Panc1 (cell line): Measurements from ENCODE around the gene SLC16A12. TPM values are rescaled to one million over a fixed set of nuclear protein-coding genes. Genes with fewer than 3 reads are reported as not detected.
A peak's percentile ranks its signal among the peaks of the same experiment; 100 is the strongest.

Experiments
- ATAC-seq: fragments of 200-7000 bp; cut with Tn5 transposase; 2 replicates; pipeline ENCODE4 v1.9.1; 2020; ENCODE audit warnings: mild to moderate bottlenecking, moderate library complexity
- BruUV-seq: library from RNA; stranded (reverse); fragments of 400-500 nt; replicated peaks from 2 replicates; lab custom pipeline; 2021; lab: Mats Ljungman, UMichigan
- CTCF ChIA-PET: fragments of 300-600 bp; sonication (Branson Sonifier 250); formaldehyde crosslinking; loops from one replicate; lab custom pipeline; 2022; ENCODE audit warnings: antibody characterized with exemption; lab: Charles Lee
- POLR2A ChIA-PET: fragments of 300-600 bp; sonication (Branson Sonifier 250); formaldehyde crosslinking; loops from one replicate; lab custom pipeline; 2022; ENCODE audit warnings: antibody characterized with exemption; lab: Charles Lee
- DNase-seq: peaks from one replicate; pipeline ENCODE4 v3.0.0-alpha.2; 2010; ENCODE audit warnings: low read depth, low spot score
- H3K27ac ChIP-seq: 2 replicates; pipeline ENCODE4 v1.5.1; 2011; ENCODE audit warnings: mild to moderate bottlenecking, low read length, inconsistent platforms
- H3K27me3 ChIP-seq: fragments of 200-500 bp; sonication (Bioruptor generic); 2 replicates; pipeline ENCODE4 v1.6.0; 2014; ENCODE audit warnings: low read length, inconsistent platforms; ENCODE audit not compliant: control insufficient read depth, insufficient read depth
- H3K36me3 ChIP-seq: fragments of 200-500 bp; sonication (Bioruptor generic); 2 replicates; pipeline ENCODE4 v1.5.1; 2014; ENCODE audit warnings: inconsistent platforms, mild to moderate bottlenecking, low read length, moderate library complexity; ENCODE audit not compliant: control insufficient read depth, insufficient read depth
- H3K4me1 ChIP-seq: 2 replicates; pipeline ENCODE4 v1.5.1; 2011; ENCODE audit warnings: inconsistent platforms, mild to moderate bottlenecking, low read length, moderate library complexity; ENCODE audit not compliant: control insufficient read depth, insufficient read depth
- H3K4me3 ChIP-seq, 2 experiments: 2 replicates each; pipeline ENCODE4 v1.5.1; 2011 to 2012; ENCODE audit warnings: low read depth in 2 of 2, low read length in 2 of 2, mild to moderate bottlenecking in 2 of 2, inconsistent platforms in 1 of 2, moderate library complexity in 1 of 2
- H3K9me3 ChIP-seq: fragments of 200-500 bp; sonication (Bioruptor generic); 2 replicates; pipeline ENCODE4 v1.5.1; 2014; ENCODE audit warnings: low read depth, mild to moderate bottlenecking, inconsistent platforms, low read length, moderate library complexity; ENCODE audit not compliant: control insufficient read depth, insufficient read depth
- POLR2AphosphoS5 ChIP-seq: IDR thresholded peaks from 2 replicates; pipeline ENCODE4 v1.6.1; 2012; ENCODE audit warnings: mild to moderate bottlenecking, low read depth, low read length, moderate library complexity
- REST ChIP-seq, 2 experiments: IDR thresholded peaks; 2 replicates each; pipeline ENCODE4 v1.6.1; 2011 to 2012; ENCODE audit warnings: low read depth in 2 of 2, control low read depth in 1 of 2, low read length in 1 of 2, mild to moderate bottlenecking in 1 of 2, moderate library complexity in 1 of 2; ENCODE audit not compliant: insufficient read depth in 1 of 2
- SIN3A ChIP-seq: IDR thresholded peaks from 2 replicates; pipeline ENCODE4 v1.6.1; 2012; ENCODE audit warnings: low read depth, mild to moderate bottlenecking, low read length, moderate library complexity, borderline replicate concordance; ENCODE audit not compliant: insufficient read depth
- TCF7L2 ChIP-seq: IDR thresholded peaks from 2 replicates; pipeline ENCODE4 v1.6.1; 2011; ENCODE audit warnings: mild to moderate bottlenecking, low read depth, low read length, inconsistent platforms
- in situ Hi-C: cut with HindIII; loops from 2 replicates; pipeline ENCODE4 v1.10.0; 2016; ENCODE audit warnings: low sequenced_read_pairs, low pct_unique_long_range_greater_than_20kb
- intact Hi-C: fragments of 100-400 bp; cut with micrococcal nuclease; formaldehyde crosslinking; loops from one replicate; pipeline ENCODE4 v1.10.0; 2022; ENCODE audit not compliant: unreplicated experiment
- total RNA-seq: library from RNA; stranded (reverse); gene quantifications from one replicate; pipeline ENCODE4 v1.2.1, GENCODE V29; 2021; ENCODE audit not compliant: unreplicated experiment
- TF ChIP-seq, protein P1 (sequence below): fragments of 450-650 bp; IDR thresholded peaks from 2 replicates; pipeline ENCODE4 v1.5.1; 2017; ENCODE audit warnings: mild to moderate bottlenecking

The SLC16A12 gene
- total RNA-seq, 1 experiment from 2014 or later = not detected

DNA sequence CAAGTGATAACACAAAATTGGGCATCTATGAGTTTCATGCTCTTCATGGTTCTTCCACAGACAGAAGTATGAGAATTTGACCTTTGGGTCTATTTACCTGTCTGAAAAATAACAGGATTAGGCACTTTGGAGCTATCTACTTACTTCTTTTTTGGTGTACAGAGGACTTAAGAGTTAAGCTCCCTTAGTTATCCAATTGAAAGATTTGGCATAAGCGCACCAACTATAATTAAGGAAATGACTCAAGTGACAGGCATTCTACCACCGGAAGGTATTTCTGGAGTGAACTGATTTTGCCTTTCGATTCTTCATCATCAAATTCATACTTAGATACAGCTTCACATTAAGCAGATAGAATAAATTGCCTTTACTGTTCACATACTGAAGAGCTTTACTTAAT lies 77.1 kb downstream of the SLC16A12 start:
- DNase-seq = no peak
- Histone ChIP-seq H3K36me3 (no peaks in the 10 kb centered on the region), H3K9me3 (no peaks in the 10 kb centered on the region), H3K27ac (no peak overlapping the region), H3K27me3 (no peaks in the 10 kb centered on the region), H3K4me3 (no peak overlapping the region), H3K4me1 (peaks cover 3% of the 10 kb centered on the region)
- TF ChIP-seq POLR2AphosphoS5 (no peak), TCF7L2 (no peak), SIN3A (no peak), REST (IDR thresholded peaks at IDR 0.05; ENCODE audit: insufficient read depth in 1 of 2, low read depth in 2 of 2, low read length in 1 of 2) (no peak)
- TF ChIP-seq, protein P1, sequence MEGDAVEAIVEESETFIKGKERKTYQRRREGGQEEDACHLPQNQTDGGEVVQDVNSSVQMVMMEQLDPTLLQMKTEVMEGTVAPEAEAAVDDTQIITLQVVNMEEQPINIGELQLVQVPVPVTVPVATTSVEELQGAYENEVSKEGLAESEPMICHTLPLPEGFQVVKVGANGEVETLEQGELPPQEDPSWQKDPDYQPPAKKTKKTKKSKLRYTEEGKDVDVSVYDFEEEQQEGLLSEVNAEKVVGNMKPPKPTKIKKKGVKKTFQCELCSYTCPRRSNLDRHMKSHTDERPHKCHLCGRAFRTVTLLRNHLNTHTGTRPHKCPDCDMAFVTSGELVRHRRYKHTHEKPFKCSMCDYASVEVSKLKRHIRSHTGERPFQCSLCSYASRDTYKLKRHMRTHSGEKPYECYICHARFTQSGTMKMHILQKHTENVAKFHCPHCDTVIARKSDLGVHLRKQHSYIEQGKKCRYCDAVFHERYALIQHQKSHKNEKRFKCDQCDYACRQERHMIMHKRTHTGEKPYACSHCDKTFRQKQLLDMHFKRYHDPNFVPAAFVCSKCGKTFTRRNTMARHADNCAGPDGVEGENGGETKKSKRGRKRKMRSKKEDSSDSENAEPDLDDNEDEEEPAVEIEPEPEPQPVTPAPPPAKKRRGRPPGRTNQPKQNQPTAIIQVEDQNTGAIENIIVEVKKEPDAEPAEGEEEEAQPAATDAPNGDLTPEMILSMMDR = no peak
- ATAC-seq = peak; percentile 51; the same call in 1 of the 2 replicates
- in situ Hi-C loops = no loop called here
- CTCF ChIA-PET = no interaction called here
- intact Hi-C loops = no loop called here
- no TSS peak for BruUV-seq
- POLR2A ChIA-PET = no interaction called here

- DNase-seq (no peak), ATAC-seq (no peak)
- BruUV-seq = no TSS peak
- in situ Hi-C loops (no loop called here), intact Hi-C loops (no loop called here)
- Histone ChIP-seq H3K27me3 (no peaks in the 10 kb centered on the region), H3K4me3 (no peak overlapping the region), H3K36me3 (no peaks in the 10 kb centered on the region), H3K4me1 (peaks cover 3% of the 10 kb centered on the region), H3K9me3 (no peaks in the 10 kb centered on the region), H3K27ac (no peak overlapping the region)
- CTCF ChIA-PET = no interaction called here
- POLR2A ChIA-PET = no interaction called here
- TF ChIP-seq SIN3A (no peak), TCF7L2 (no peak), REST (IDR thresholded peaks at IDR 0.05; ENCODE audit: insufficient read depth in 1 of 2, low read depth in 2 of 2, low read length in 1 of 2) (no peak), POLR2AphosphoS5 (no peak)
- TF ChIP-seq, protein P1 = no peak
Measured at GRCh38 chr10:89454561-89455347, 80.6 kb downstream of the SLC16A12 start.
